GM20000 (cell line): ENCODE results near the gene ZBTB2.
A peak's percentile ranks its signal among the peaks of the same experiment; 100 is the strongest.

ENCODE experiments used
- DNase-seq: peaks from one replicate; pipeline ENCODE4 v3.0.0; 2012; ENCODE audit warnings: low spot score
- TF ChIP-seq, protein P1 (sequence below): IDR thresholded peaks from 2 replicates; pipeline ENCODE4 v1.5.1; 2012; ENCODE audit warnings: mild to moderate bottlenecking, control low read depth; ENCODE audit errors: extremely low read depth, missing control alignments

ZBTB2 gene

GRCh38 chr6:151381722-151382121, 9.6 kb downstream of the ZBTB2 start:
- DNase-seq = no peak
- TF ChIP-seq, protein P1, sequence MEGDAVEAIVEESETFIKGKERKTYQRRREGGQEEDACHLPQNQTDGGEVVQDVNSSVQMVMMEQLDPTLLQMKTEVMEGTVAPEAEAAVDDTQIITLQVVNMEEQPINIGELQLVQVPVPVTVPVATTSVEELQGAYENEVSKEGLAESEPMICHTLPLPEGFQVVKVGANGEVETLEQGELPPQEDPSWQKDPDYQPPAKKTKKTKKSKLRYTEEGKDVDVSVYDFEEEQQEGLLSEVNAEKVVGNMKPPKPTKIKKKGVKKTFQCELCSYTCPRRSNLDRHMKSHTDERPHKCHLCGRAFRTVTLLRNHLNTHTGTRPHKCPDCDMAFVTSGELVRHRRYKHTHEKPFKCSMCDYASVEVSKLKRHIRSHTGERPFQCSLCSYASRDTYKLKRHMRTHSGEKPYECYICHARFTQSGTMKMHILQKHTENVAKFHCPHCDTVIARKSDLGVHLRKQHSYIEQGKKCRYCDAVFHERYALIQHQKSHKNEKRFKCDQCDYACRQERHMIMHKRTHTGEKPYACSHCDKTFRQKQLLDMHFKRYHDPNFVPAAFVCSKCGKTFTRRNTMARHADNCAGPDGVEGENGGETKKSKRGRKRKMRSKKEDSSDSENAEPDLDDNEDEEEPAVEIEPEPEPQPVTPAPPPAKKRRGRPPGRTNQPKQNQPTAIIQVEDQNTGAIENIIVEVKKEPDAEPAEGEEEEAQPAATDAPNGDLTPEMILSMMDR = no peak

DNA sequence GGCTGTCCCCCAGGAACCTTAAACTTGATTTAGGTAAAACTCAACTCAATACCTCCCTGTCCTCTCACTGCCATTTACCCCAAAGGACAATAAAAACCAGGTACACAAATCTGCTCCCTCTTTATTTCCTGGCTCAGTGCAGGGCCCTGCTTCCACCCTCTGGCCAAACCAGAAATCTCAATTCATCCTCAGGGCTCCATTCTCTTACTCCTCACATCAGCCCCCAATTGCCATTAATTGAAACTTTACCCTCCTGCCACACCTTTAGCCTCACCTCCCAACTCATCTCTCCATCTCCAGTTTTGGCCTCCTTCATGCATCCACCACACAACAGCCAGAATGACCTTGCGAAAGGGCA, 10.5 kb downstream of the ZBTB2 start:
- DNase-seq = no peak
- TF ChIP-seq, protein P1 = no peak

DNA sequence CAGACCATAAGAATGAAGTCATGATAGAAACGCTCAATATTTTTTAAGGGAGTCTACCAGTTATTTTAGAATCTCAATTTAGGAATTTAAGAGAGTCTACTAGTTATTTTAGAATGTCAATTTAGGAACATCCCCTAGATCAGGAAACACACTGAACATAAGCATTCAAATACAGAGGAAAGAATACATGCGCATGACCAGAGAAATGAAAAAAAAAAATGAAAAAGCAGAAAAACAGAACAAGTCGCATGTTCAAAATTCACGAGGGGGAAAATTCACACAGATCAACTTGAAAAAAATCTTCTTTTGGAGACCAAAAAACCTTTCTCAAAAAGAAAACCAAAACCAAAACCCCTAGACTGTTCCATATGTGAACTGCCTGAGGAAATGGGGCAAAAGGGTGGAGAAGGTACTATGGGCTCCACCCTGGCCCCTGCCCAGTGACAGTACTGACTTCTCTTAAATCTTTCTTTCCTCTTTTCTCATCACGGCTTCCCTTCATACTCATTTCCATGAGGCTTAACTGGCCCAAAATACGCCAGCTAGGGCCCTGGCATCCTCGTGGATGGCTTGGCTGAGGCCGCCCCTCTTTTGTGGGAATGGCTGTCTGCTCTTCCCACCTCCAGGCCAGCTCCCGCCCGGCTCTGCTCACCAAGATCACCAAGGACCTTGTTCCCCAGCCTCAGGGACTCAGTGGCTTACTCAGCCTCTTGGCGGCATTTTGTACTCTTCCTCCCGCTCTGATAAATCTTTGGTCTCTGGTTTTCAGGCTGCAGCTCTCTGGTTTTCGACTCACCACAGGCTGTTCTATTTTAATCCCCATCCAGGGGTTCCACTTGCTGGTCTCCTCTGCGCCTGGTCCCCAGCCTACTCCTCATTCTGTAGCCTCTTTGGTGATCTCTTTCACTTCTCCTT, 11.2 kb downstream of the ZBTB2 start:
- TF ChIP-seq, protein P1 = no peak
- peak; percentile 37 for DNase-seq

GRCh38 chr6:151377095-151377494, 14.3 kb downstream of the ZBTB2 start:
- TF ChIP-seq, protein P1 = no peak
- no peak for DNase-seq

DNA sequence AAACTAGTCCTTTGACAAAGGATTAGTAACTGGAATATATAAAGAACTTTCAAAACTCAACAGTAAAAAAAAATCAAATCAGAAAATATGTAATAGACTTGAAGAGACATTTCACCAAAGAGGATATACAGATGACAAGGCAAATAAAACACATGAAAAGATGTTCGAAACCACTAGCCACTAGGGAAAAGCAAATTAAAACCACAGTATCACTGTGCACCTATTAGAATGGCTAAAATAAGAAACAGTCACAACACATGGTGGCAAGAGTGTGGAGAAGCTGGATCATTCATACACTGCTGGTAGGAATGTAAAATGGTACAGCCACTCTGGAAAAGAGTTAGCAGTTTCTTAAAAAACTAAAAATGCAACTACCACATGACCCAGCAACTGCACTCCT, 14.9 kb downstream of the ZBTB2 start:
- TF ChIP-seq, protein P1 = no peak
- DNase-seq = no peak

GRCh38 chr6:151375833-151376232, 15.5 kb downstream of the ZBTB2 start:
- no peak for DNase-seq
- TF ChIP-seq, protein P1 = no peak

- no peak for DNase-seq
- TF ChIP-seq, protein P1 = no peak
These were observed 17.2 kb downstream of the ZBTB2 start for GRCh38 chr6:151374036-151374683.
